ENCODE measurements around the gene POLD1.
"Not testable (repeated sequence)": the region's sequence is repeated elsewhere in the genome, so short reads cannot be mapped to it uniquely, and the experiment has no call there.

POLD1 gene

GRCh38 chr19:50383852-50384684, at the start of gene POLD1:
POLD1 (plus strand) TSS chr19:50384347; CDS start chr19:50398852, 14,505 bp downstream.
- H3K4me3 ChIP-seq (ENCODE audit: low read depth, low read length), result peak within 1 kb of the TSS; percentile 91
- DNase-seq (ENCODE audit: low read depth), result peak; percentile 87
- TF ChIP-seq CTCF (IDR thresholded peaks at IDR 0.05; ENCODE audit: low read depth, low read length, missing control alignments), result no peak

DNA sequence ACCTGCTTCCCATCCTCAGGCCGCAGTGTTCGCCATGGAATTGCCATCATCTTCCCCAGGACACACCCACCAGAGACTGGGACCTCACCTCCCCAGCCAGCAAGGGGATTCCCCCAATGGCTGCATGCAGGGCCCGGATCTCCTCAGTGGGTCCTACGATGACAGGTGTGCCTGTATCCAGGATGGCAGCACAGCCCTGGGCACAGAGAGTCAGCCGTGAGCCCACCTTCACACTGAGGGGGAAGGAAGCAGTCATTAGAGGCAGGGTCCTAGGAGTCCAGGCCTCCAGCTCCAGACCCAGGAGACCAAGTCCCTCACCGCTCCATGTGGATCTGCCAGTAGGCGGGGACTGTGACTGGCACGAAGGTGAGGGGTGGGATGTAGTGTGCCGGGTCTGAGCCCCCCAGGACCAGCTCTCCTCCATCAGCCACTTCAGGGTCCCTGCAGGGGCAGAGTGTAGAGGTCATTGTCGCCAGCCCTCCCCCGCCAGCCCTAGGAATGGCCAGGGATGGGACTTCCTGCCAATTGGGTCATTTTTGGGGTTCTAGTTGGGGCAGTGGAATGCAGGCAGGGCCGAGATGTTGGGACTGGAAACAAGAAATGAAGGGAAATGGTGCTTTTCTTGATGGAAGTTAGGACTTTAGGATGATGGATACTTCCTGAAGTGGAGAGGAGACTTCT, 49.3 kb upstream of the POLD1 start:
- no peak for DNase-seq (ENCODE audit: low read depth)
- TF ChIP-seq CTCF (IDR thresholded peaks at IDR 0.05; ENCODE audit: low read depth, low read length, missing control alignments), result no peak
- no peak overlapping the region for H3K4me3 ChIP-seq (ENCODE audit: low read depth, low read length)

DNA sequence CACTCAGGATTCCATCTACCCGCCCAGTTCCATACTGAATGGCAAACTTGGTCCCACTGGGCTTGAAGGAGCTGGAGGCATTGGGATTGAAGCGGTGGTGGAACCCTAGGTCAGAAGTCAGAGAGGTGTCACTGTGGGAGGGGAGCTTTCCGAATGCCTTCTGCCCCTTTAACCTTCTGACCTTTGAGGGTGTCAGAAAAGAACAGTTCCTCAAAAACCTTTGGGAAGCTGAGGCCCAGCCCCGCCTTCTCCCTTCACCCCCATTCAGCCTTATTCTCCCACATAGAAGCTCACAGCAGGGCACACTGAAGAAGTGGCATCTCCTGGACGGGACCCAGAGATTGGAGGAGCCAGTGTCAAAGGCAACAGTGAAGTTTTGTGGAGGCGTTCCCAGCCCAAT, 47.1 kb upstream of the POLD1 start:
- DNase-seq (ENCODE audit: low read depth); H3K4me3 ChIP-seq (ENCODE audit: low read depth, low read length): not testable (repeated sequence)

DNA sequence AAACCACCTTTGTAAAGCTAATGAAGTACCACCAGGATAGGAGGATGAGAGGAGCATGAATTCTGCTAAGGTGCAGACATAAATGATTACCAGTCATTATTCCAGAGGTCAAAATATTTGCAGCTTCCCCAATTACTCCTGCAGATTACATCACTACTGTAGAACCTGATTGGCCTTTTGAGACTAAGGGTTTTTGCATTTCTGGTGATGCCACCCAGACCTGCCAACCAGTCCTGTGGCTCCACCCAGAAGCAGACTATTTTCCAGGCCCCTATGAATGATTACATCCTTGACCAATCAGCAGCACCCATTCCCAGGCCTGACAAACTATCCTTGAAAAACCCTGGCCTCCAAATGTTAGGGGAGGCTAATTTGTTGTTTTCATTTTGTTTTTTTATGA, 43.8 kb upstream of the POLD1 start:
- DNase-seq (ENCODE audit: low read depth), result no peak
- TF ChIP-seq CTCF (IDR thresholded peaks at IDR 0.05; ENCODE audit: low read depth, low read length, missing control alignments), result no peak
- H3K4me3 ChIP-seq (ENCODE audit: low read depth, low read length), result peak overlapping the region; percentile 20

- peak overlapping the region; percentile 38 for H3K4me3 ChIP-seq (ENCODE audit: low read depth, low read length)
- DNase-seq (ENCODE audit: low read depth), result peak; percentile 94
- no peak for TF ChIP-seq CTCF (IDR thresholded peaks at IDR 0.05; ENCODE audit: low read depth, low read length, missing control alignments)
These were observed 43.0 kb upstream of the POLD1 start for GRCh38 chr19:50341091-50341564.

DNA sequence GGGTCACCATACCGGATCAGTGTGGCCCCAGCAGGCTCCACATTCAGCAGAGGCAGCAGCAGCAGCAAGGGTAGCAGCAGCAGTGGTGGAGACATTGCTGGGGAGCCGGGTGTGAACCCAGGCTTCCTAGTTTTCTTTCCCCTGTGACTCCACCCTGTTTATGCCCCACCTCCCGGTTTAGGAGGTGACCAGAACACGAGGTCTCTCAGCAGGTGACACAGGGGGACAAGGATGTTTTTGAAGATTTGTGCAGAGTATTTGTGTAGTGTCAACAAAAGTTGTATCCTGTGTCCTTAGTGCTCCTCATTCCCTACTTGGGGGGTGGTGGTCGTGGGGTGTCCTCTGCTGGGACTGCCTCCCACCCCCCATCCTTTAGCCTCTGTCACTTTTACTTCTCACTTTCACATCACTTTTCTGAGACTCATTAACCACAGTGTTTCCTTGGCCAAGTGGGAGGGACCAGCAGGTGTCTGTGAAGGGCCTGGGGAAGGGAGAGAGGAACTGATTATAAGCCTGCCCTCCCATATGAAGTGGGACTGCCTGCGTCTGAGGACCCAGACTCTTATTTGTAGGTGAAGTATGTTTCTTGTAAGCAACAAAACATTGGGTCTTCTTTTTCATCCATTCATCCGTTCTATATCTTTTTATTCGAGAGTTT, 39.4 kb upstream of the POLD1 start:
- TF ChIP-seq CTCF (IDR thresholded peaks at IDR 0.05; ENCODE audit: low read depth, low read length, missing control alignments), result no peak
- DNase-seq (ENCODE audit: low read depth), result peak; percentile 91
- peak overlapping the region; percentile 57 for H3K4me3 ChIP-seq (ENCODE audit: low read depth, low read length)

- H3K4me3 ChIP-seq (ENCODE audit: low read depth, low read length), result not testable (repeated sequence)
- peak; percentile 87 for DNase-seq (ENCODE audit: low read depth)
These were observed 37.0 kb upstream of the POLD1 start for GRCh38 chr19:50347089-50347581.
